Activated CD4-positive, CD25-positive, alpha-beta regulatory T cell (primary cell): ENCODE results near the gene PTOV1.

Source experiments
- DNase-seq, 4 experiments: peaks; one replicate each; lab custom pipeline; 2025; lab: John Stamatoyannopoulos, UW

The PTOV1 gene

GRCh38 chr19:49889038-49889686 is 38.2 kb downstream of the PTOV1 start:
- no peak for DNase-seq

DNA sequence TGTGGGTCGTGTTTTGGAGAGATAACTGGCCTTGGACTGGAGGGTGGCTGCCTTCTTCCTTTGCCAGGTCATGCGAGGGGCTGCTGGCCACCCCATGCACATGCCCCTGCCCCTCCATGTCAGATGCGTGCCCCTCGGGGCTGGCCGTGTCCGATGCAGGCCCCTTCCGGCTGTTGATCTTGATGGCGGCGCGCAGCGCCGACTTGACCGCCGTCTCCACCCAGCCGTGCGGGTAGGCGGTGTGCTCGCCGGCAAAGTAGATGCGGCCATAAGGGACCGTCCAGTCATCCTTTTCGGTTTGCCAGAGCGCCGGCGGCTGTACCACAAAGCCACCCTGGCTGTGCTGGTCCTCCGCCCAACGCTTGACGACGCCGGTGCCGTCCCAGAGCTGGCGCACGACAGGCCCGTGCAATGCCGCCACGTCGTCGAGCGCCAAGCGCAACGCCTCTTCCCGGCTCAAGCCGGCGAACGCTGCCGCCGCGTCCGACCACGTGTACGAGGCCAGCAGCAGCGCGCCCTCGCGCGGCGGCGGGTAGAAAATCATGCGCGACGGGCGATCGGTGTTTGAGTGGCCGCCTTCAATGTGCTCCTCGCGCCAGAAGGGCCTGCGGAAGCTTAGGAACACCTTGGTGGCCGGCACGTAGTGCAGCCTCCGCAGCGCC is 38.9 kb downstream of the PTOV1 start:
- peak; percentile 37 to 65 (median 52) for DNase-seq

DNA sequence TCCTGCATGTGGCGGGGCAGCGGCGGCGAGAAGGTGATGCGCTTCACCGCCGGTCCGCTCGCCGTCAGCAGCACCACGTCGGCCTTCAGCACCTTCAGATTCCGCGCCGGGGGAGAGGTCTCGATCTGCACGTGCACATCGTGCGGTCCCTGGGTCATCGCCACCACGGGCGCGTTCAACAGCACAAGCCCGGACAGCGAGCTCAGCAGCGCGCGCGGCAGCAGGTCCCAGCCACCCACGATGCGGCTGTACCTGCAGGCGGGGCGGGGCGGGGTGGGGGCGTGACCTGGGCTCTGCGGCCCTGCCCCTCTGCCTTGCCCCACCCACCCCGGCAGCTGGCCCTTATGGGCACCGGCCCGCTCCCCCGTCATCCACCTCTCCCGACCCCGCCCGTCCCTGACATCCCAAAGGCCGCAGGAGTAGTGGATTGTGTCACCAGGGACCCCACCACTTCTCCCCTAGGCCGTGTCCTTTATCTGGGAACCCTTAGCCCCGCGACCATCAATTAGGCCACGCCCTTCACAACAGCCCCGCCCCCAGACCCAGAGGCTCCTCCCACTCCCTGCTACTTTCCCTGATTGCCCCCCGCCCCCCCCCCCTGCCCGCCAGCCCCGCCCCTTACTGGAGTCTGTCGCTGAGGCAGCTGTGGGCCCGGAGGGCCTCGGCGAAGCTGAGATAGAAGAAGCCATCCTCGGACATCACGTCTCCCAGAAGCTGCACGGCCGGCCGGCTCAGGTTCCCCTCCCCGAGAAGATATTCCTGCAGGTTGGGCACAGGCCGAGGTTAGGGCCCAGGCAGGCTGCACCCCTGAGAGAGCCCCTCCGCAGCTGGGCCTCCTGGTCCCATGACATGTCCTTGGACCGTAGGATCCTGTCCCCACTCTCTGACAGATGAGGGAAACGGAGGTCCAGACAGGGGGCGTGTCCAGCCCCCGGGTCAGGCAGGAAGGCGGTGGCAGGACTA is 39.7 kb downstream of the PTOV1 start:
- DNase-seq = peak; percentile 48 to 61 (median 56)

GRCh38 chr19:49891393-49891792 is 40.4 kb downstream of the PTOV1 start:
- no peak for DNase-seq

- DNase-seq = no peak
Observed at GRCh38 chr19:49892716-49893115, 41.8 kb downstream of the PTOV1 start.

DNA sequence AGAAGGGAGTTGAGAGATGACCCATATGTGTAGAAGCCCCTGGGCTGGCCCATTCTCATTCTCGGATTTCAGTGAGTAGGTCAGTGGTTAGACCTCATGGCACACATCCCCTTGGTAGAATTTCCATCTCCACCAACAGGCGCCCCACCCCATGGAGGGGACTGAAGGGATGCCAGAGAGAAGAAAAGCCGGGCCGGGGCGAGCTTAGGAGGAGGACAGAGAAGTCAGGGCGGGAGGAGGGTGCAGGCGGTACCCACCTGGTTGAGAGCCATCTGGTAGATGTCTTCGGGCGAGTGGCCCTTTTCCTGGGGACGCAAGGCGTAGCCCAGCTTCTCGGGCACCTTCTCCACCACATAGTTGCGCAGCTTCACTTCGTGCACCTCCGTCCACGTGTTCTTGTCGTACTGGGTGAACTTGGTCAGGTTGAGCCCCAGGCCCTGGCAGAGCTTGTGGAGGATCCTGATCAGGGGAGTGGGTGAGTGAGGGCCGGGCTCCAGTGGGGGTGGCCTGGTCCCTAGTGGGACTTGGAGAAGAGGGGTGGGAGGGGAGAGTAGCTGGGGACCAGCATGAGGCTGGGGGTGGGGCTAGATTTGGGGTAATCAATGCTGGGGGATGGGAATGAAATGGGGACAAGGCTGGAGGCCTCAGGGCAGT is 43.2 kb downstream of the PTOV1 start:
- no peak for DNase-seq

- DNase-seq = no peak
Observed at GRCh38 chr19:49894879-49895565, 44.1 kb downstream of the PTOV1 start.

- no peak for DNase-seq
Observed at GRCh38 chr19:49895566-49896297, 44.8 kb downstream of the PTOV1 start.

DNA sequence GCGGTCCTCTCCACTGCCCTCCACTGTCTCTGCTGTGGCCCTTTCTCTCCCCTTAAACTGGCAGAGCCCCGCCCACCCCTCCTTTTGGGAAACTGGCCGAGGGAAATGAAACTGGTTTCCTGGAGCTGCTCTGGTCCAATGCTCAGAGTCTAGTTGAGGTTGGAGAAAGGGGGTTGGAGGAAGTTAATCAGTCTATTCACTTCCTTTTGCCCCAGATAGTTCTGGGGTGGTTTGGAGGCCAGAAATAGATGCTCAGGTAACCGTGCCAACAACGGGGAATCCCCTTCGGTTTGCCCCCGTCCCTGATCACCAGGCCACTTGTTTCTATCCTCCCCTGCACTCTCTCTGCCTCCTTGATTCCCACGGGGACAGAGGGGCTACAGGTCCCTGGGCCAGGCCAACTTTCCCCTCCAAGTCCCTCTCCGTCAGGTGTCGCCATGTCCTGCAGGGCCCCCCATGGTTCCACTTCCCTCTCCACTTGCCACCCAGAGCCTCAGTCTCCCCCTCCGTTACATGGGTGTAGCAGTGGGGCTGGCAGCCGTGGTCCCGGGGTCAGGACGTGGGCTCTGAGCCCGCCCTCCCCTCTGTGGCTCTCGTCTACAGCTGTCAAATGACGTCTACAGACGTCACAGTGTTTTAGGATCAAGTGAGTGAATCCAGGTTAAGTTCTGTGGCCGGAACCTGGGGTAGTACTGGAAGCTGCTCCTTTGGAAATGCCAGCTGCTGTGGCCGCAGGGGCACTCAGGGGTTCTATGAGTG is 46.1 kb downstream of the PTOV1 start, which contains the start of gene IL4I1:
Gene IL4I1 (minus strand): TSS at position 25 of the 759 bp plus-strand sequence. CDS start 727 bp downstream, outside the sequence.
- peak in 3 of 4 experiments; percentile 19 to 27 (median 19) for DNase-seq

DNA sequence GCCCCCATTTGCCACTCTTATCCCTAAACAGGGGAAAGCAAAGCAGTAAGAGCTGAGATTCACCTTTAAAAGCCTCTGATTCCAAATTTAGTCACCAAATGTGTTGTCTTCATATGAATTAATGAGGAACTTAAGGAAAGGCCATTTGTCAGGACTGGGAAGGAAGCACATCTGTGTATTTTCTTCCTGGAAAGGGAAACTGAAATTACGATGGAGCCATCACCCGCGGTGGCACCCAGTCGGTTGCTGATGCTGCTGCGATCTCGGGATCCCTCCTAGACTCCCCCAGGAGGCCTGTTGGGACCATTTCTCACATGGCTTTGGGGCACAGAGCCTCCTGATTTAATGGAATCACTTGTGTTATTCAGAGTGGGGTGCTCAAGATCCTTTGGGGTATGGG is 53.2 kb downstream of the PTOV1 start:
- no peak for DNase-seq

DNA sequence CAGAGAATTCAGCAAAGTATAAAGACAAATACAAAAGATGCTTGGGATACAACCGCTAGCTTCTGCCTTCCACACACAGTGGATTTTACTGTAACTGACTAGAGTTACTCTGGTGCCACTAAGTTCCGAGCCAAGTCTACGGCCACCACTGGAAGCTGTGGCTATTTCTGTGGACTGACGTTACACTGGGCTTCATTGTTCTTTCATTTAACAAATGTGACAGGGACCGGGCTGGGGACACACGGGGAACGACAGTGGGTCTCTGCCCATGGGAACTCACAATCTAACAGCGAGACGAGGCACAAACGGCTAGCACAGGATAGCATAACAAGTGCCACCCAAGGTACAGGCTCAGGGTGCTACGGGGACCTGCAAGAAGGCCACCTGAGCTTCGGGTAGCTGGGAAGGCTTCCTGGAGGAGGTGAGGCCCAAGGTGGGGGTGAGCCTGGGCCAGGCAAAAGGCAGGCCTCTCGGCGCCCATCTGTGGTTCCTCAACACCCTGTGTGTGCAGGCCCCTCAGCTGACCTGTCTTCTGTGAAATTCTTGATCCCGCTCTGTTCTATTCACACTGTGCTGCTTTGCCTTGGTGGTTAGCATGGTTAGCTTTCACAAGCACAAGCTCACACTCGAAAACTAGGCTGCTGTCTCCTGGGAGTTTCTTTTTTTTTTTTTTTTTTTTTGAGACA is 56.1 kb downstream of the PTOV1 start:
- DNase-seq = no peak

GRCh38 chr19:49907745-49908446 is 56.9 kb downstream of the PTOV1 start:
- no peak for DNase-seq

GRCh38 chr19:49908480-49909420 is 57.8 kb downstream of the PTOV1 start:
- no peak for DNase-seq

GRCh38 chr19:49910179-49910578 is 59.2 kb downstream of the PTOV1 start:
- no peak for DNase-seq
